HUES48 (cell line): ENCODE results near the gene MRTFB.
"Not testable (repeated sequence)": the region's sequence is repeated elsewhere in the genome, so short reads cannot be mapped to it uniquely, and the experiment has no call there.

Experiments
- H3K27ac ChIP-seq: one replicate; pipeline ENCODE4 v1.7.0; 2013; ENCODE audit warnings: low read depth, low read length, inconsistent platforms
- H3K27me3 ChIP-seq: 2 replicates; pipeline ENCODE4 v1.6.1; 2013; ENCODE audit warnings: mild to moderate bottlenecking, low read length; ENCODE audit not compliant: control insufficient read depth, insufficient read depth
- H3K36me3 ChIP-seq: 2 replicates; pipeline ENCODE4 v1.6.1; 2013; ENCODE audit warnings: low read length; ENCODE audit not compliant: control insufficient read depth, insufficient read depth
- H3K4me1 ChIP-seq: 2 replicates; pipeline ENCODE4 v1.6.1; 2013; ENCODE audit warnings: mild to moderate bottlenecking, low read length; ENCODE audit not compliant: control insufficient read depth, insufficient read depth
- H3K4me3 ChIP-seq: 2 replicates; pipeline ENCODE4 v1.5.1; 2013; ENCODE audit warnings: mild to moderate bottlenecking, low read depth, low read length
- H3K9ac ChIP-seq: 2 replicates; pipeline ENCODE4 v1.6.1; 2013; ENCODE audit warnings: mild to moderate bottlenecking, low read depth, low read length, moderate library complexity
- H3K9me3 ChIP-seq: 2 replicates; pipeline ENCODE4 v1.6.1; 2013; ENCODE audit warnings: low read length; ENCODE audit not compliant: control insufficient read depth, insufficient read depth

MRTFB gene

DNA sequence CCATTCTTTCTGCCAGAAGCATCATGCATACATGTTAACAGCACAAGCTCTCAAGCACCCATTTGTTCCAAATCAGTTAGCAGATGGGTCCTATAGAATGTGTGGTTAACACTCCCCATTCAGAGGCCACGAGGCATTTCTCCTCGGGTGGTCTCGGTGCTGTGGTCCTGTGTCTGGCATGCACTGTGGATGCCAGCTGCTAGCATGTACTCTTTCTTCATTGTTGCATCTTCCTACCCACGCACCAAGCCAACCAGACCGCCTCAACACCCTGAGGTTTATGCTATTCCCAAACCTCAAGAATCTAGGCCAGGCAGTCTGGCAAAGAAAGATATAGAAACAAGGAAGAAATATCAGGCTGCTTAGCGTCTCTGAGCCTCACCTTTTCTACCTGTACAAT lies 27.8 kb upstream of the MRTFB start:
- H3K9me3 ChIP-seq: no peaks in the 10 kb centered on the region
- no peaks in the 10 kb centered on the region for H3K27me3 ChIP-seq
- no peak overlapping the region for H3K9ac ChIP-seq
- H3K27ac ChIP-seq: no peak overlapping the region
- no peaks in the 10 kb centered on the region for H3K4me1 ChIP-seq
- H3K36me3 ChIP-seq: no peaks in the 10 kb centered on the region
- H3K4me3 ChIP-seq: no peak overlapping the region

- Histone ChIP-seq H3K4me3 (no peak overlapping the region), H3K9ac (no peak overlapping the region), H3K27ac (no peak overlapping the region), H3K4me1 (no peaks in the 10 kb centered on the region), H3K27me3 (no peaks in the 10 kb centered on the region), H3K36me3 (no peaks in the 10 kb centered on the region), H3K9me3 (no peaks in the 10 kb centered on the region)
Measured at GRCh38 chr16:14043793-14044192, 27.3 kb upstream of the MRTFB start.

GRCh38 chr16:14047121-14047859 lies 23.8 kb upstream of the MRTFB start:
- H3K4me3 ChIP-seq, H3K27ac ChIP-seq, H3K36me3 ChIP-seq: not testable (repeated sequence)

GRCh38 chr16:14050291-14051027 lies 20.7 kb upstream of the MRTFB start:
- Histone ChIP-seq H3K27ac (peak overlapping the region; percentile 83), H3K4me3 (peak overlapping the region; percentile 40), H3K4me1 (peaks cover 18% of the 10 kb centered on the region), H3K27me3 (no peaks in the 10 kb centered on the region), H3K9ac (peak overlapping the region; percentile 32; the same call in 1 of the 2 replicates), H3K9me3 (no peaks in the 10 kb centered on the region), H3K36me3 (no peaks in the 10 kb centered on the region)

More at GRCh38 chr16:14047121-14047859, 23.8 kb upstream of the MRTFB start:
- H3K4me1 ChIP-seq: peaks cover 18% of the 10 kb centered on the region
- not testable (repeated sequence) for H3K9me3 ChIP-seq, H3K27me3 ChIP-seq, H3K9ac ChIP-seq

- Histone ChIP-seq H3K4me3 (no peak overlapping the region), H3K4me1 (peaks cover 18% of the 10 kb centered on the region), H3K36me3 (no peaks in the 10 kb centered on the region), H3K27me3 (no peaks in the 10 kb centered on the region), H3K27ac (peak overlapping the region; percentile 26), H3K9ac (peak overlapping the region; percentile 11; the same call in 1 of the 2 replicates), H3K9me3 (no peaks in the 10 kb centered on the region)
Measured at GRCh38 chr16:14051103-14051729, 19.9 kb upstream of the MRTFB start.

GRCh38 chr16:14056970-14057369 lies 14.1 kb upstream of the MRTFB start:
- Histone ChIP-seq H3K27ac (no peak overlapping the region), H3K9me3 (no peaks in the 10 kb centered on the region), H3K9ac (no peak overlapping the region), H3K27me3 (no peaks in the 10 kb centered on the region), H3K36me3 (no peaks in the 10 kb centered on the region), H3K4me1 (peaks cover under 1% of the 10 kb centered on the region; the same call in 1 of the 2 replicates), H3K4me3 (no peak overlapping the region)

GRCh38 chr16:14057878-14058382 lies 13.2 kb upstream of the MRTFB start:
- no peak overlapping the region for H3K4me3 ChIP-seq

DNA sequence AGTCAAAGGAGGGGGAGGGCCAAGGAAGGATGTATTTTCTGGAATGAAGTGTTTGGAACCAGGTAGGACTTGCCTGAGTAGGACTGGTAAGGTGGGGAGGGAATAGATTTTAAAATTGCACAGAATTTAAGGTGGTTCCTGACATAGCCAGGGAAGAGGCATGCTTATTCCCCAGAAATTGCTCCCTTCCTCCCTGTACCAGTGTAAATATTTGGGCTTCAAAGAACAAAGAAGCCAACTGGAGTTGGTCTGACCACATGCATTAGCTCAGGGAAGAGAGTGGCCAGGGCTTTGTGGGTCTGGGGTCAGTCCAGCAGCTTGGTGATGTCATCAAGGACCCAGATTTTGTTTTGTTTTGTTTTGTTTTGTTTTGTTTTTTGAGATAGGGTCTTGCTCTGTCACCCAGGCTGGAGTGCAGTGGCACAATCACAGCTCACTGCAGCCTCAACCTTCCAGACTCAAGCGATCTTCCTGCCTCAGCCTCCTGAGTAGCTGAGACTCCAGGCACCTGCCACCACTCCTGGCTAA lies 9.3 kb upstream of the MRTFB start:
- H3K36me3 ChIP-seq: no peaks in the 10 kb centered on the region
- H3K4me3 ChIP-seq: no peak overlapping the region
- H3K27me3 ChIP-seq: no peaks in the 10 kb centered on the region
- no peaks in the 10 kb centered on the region for H3K4me1 ChIP-seq
- no peak overlapping the region for H3K27ac ChIP-seq
- no peaks in the 10 kb centered on the region for H3K9me3 ChIP-seq
- H3K9ac ChIP-seq: no peak overlapping the region

More at GRCh38 chr16:14057878-14058382, 13.2 kb upstream of the MRTFB start:
- Histone ChIP-seq H3K27ac (no peak overlapping the region), H3K36me3 (no peaks in the 10 kb centered on the region), H3K9ac (no peak overlapping the region), H3K9me3 (no peaks in the 10 kb centered on the region), H3K4me1 (no peaks in the 10 kb centered on the region), H3K27me3 (no peaks in the 10 kb centered on the region)

DNA sequence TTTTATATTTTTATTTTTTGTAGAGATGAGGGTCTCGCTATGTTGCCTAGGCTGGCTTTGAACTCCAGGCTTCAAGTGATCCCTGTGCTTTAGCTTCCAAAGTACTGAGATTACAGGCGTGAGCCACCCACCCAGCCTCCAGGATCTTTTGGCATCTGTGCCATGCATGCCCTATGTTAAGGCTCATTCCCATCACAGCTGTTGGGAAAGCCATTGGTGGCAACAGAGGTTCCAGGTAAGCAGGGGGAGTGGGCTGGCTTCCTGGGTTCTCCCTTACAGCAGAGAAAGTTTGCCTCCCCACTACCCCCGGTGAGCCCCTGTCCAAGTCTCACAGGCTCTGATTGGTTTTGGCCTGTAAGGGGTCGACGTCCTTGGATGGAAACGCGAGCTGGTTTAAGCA lies 8.9 kb upstream of the MRTFB start:
- Histone ChIP-seq H3K27ac (no peak overlapping the region), H3K4me3 (no peak overlapping the region), H3K36me3 (no peaks in the 10 kb centered on the region), H3K4me1 (no peaks in the 10 kb centered on the region), H3K9me3 (no peaks in the 10 kb centered on the region), H3K9ac (no peak overlapping the region), H3K27me3 (no peaks in the 10 kb centered on the region)

DNA sequence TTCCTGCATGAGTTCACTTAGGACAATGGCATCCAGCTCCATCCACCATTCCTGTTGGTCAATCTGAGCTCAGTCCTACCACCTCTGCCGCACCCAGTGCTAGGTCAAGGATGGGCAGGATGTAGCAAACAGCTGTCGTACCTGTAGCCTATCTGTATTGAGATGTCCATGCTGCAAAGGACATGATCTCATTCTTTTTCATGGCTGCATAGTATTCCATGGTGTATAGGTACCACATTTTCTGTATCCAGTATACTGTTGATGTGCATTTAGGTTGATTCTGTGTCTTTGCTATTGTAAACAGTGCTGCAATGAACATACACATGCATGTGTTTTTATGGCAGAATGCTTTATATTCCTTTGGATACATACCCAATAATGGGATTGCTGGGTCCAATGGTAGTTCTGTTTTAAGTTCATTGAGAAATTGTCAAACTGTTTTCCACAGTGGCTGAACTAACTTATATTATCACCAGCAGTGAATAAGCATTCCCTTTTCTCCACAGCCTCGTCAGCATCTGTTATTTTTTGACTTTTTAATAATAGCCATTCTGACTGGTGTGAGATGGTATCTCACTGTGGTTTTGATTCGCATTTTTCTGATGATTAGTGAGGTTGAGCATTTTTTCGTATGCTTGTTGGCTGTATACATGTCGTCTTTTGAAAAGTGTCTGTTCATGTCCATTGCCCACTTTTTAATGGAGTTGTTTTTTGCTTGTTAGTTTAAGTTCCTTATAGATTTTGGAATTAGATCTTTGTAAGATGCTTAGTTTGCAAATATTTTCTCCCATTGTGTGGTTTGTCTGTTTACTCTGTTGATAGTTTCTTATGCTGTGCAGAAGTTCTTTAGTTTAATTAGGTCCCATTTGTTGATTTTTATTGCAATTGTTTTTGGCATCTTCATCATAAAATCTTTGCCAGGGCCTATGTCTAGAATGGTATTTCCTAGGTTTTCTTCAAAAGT lies 7.2 kb upstream of the MRTFB start:
- H3K4me3 ChIP-seq: no peak overlapping the region
- no peaks in the 10 kb centered on the region for H3K9me3 ChIP-seq

More for the DNA sequence above, 7.2 kb upstream of the MRTFB start:
- Histone ChIP-seq H3K27ac (no peak overlapping the region), H3K4me1 (no peaks in the 10 kb centered on the region), H3K27me3 (no peaks in the 10 kb centered on the region), H3K9ac (no peak overlapping the region), H3K36me3 (no peaks in the 10 kb centered on the region)
